WTC11 (cell line): ENCODE data around the gene C19orf53. TPM values are rescaled to one million over a fixed set of nuclear protein-coding genes. Genes with fewer than 3 reads are reported as not detected.

Experiments used
- ATAC-seq: fragments of 200-7000 bp; cut with Tn5 transposase; 2 replicates; pipeline ENCODE4 v1.10.0; 2021; ENCODE audit warnings: mild to moderate bottlenecking, moderate library complexity
- CTCF ChIA-PET: fragments of 300-600 bp; sonication (Branson Sonifier 250); formaldehyde crosslinking; loops from one replicate; lab custom pipeline; 2021; ENCODE audit warnings: antibody characterized with exemption; lab: Charles Lee
- POLR2A ChIA-PET: fragments of 350-600 bp; sonication (Branson Sonifier 250); formaldehyde crosslinking; loops from one replicate; lab custom pipeline; 2021; ENCODE audit warnings: antibody characterized with exemption; lab: Charles Lee
- DNase-seq: peaks from one replicate; pipeline ENCODE4 v3.0.0; 2021; ENCODE audit warnings: low spot score
- H3K27ac Mint-ChIP-seq: 2 replicates; pipeline ENCODE4 v1.8.0; 2021; ENCODE audit warnings: mixed read lengths
- H3K27me3 Mint-ChIP-seq: 2 replicates; pipeline ENCODE4 v1.8.0; 2021; ENCODE audit warnings: low read depth, mild to moderate bottlenecking, moderate library complexity, mixed read lengths
- H3K36me3 Mint-ChIP-seq: 2 replicates; pipeline ENCODE4 v1.8.0; 2021; ENCODE audit warnings: mixed read lengths
- H3K4me1 Mint-ChIP-seq: 2 replicates; pipeline ENCODE4 v1.8.0; 2022; ENCODE audit warnings: mixed read lengths
- H3K4me3 Mint-ChIP-seq: 2 replicates; pipeline ENCODE4 v1.8.0; 2021; ENCODE audit warnings: mild to moderate bottlenecking, moderate library complexity, mixed read lengths
- H3K9me3 Mint-ChIP-seq: 2 replicates; pipeline ENCODE4 v1.8.0; 2021; ENCODE audit warnings: mixed read lengths
- ATF1 ChIP-seq: sonication (generic); formaldehyde crosslinking; IDR thresholded peaks from 2 replicates; pipeline ENCODE4 v1.8.1; 2023; ENCODE audit warnings: mild to moderate bottlenecking, moderate library complexity, missing genetic modification reagents
- CREM ChIP-seq: sonication (generic); formaldehyde crosslinking; IDR thresholded peaks from 2 replicates; pipeline ENCODE4 v1.8.1; 2022; ENCODE audit warnings: mild to moderate bottlenecking, missing genetic modification reagents, moderate library complexity
- E2F4 ChIP-seq: sonication (generic); formaldehyde crosslinking; IDR thresholded peaks from 2 replicates; pipeline ENCODE4 v1.8.1; 2022; ENCODE audit warnings: low read depth, mild to moderate bottlenecking, moderate library complexity, missing genetic modification reagents, borderline replicate concordance
- EMX1 ChIP-seq: fragments of 250-450 bp; sonication (Bioruptor Pico); IDR thresholded peaks from 2 replicates; pipeline ENCODE4 v1.8.0; 2021; ENCODE audit warnings: mild to moderate bottlenecking
- FOXP1 ChIP-seq: sonication (generic); formaldehyde crosslinking; IDR thresholded peaks from 2 replicates; pipeline ENCODE4 v1.8.0; 2022; ENCODE audit warnings: missing genetic modification reagents, mild to moderate bottlenecking, moderate library complexity, borderline replicate concordance
- FOXP4 ChIP-seq: sonication (generic); formaldehyde crosslinking; IDR thresholded peaks from 2 replicates; pipeline ENCODE4 v1.8.0; 2022; ENCODE audit warnings: mild to moderate bottlenecking, missing genetic modification reagents
- IRF1 ChIP-seq: sonication (generic); formaldehyde crosslinking; IDR thresholded peaks from 2 replicates; pipeline ENCODE4 v1.8.0; 2023; ENCODE audit warnings: missing genetic modification reagents
- MYBL2 ChIP-seq: sonication (generic); formaldehyde crosslinking; IDR thresholded peaks from 2 replicates; pipeline ENCODE4 v1.8.1; 2023; ENCODE audit warnings: mild to moderate bottlenecking, moderate library complexity, missing genetic modification reagents
- PRDM15 ChIP-seq: sonication (generic); formaldehyde crosslinking; IDR thresholded peaks from 2 replicates; pipeline ENCODE4 v1.8.0; 2022; ENCODE audit warnings: missing genetic modification reagents
- SMAD3 ChIP-seq: sonication (generic); formaldehyde crosslinking; IDR thresholded peaks from 2 replicates; pipeline ENCODE4 v1.8.0; 2022; ENCODE audit warnings: missing genetic modification reagents, mild to moderate bottlenecking, borderline replicate concordance
- ZNF232 ChIP-seq: sonication (generic); formaldehyde crosslinking; IDR thresholded peaks from 2 replicates; pipeline ENCODE4 v1.8.0; 2022; ENCODE audit warnings: mild to moderate bottlenecking, missing genetic modification reagents
- total RNA-seq: library from RNA; stranded (reverse); gene quantifications from 3 replicates; pipeline ENCODE4 v1.2.3, GENCODE V29; 2021

C19orf53 gene
- total RNA-seq, 1 experiment from 2014 or later: 102 TPM

- Mint-ChIP-seq H3K4me3 (peak overlapping the region; percentile 77), H3K4me1 (peaks cover 7% of the 10 kb centered on the region), H3K27me3 (peaks cover 4% of the 10 kb centered on the region; the same call in 1 of the 2 replicates), H3K36me3 (peaks cover 19% of the 10 kb centered on the region), H3K9me3 (no peaks in the 10 kb centered on the region), H3K27ac (no peak overlapping the region)
- ATAC-seq (peak; percentile 60), DNase-seq (peak; percentile 32)
- POLR2A ChIA-PET: interaction anchor here (0.6 to 2.1 kb wide), 3 partner anchors 10 to 379 kb away, joined by 3 to 6 read pairs (median 3); partner anchors contain the start of gene C19orf53
- TF ChIP-seq FOXP1 (CRISPR knock-in tag): 0 out of 2 replicates have a peak, but pooled peaks have one; percentile 16
- TF ChIP-seq SMAD3: 0 out of 2 replicates have a peak, but pooled peaks have one; percentile 24
- TF ChIP-seq MYBL2: 0 out of 2 replicates have a peak, but pooled peaks have one; percentile 37
- 0 out of 2 replicates have a peak, but pooled peaks have one; percentile 29 for TF ChIP-seq E2F4 (CRISPR knock-in tag)
- TF ChIP-seq IRF1 (CRISPR knock-in tag): no peak
- TF ChIP-seq FOXP4 (CRISPR knock-in tag): no peak
- peak; percentile 82 for TF ChIP-seq PRDM15 (CRISPR knock-in tag)
- CTCF ChIA-PET: interaction anchor here (0.8 to 2.1 kb wide), 10 partner anchors 10 to 325 kb away, joined by 3 to 8 read pairs (median 4); partner anchors contain the start of gene C19orf53
These were observed 9.3 kb upstream of the C19orf53 start for GRCh38 chr19:13764821-13765394.

- H3K4me1 Mint-ChIP-seq: peaks cover 7% of the 10 kb centered on the region
- H3K4me3 Mint-ChIP-seq: peak overlapping the region; percentile 77
- H3K36me3 Mint-ChIP-seq: peaks cover 18% of the 10 kb centered on the region
- ChIA-PET CTCF (interaction anchor here (1.0 to 2.1 kb wide), 6 partner anchors 14 to 324 kb away, joined by 3 to 8 read pairs (median 6); a partner anchor contains a TSS), POLR2A (interaction anchor here (0.6 to 2.1 kb wide), 2 partner anchors 9 to 380 kb away, joined by 3 to 6 read pairs; partner anchors contain the start of gene C19orf53)
- H3K9me3 Mint-ChIP-seq: no peaks in the 10 kb centered on the region
- TF ChIP-seq ZNF232 (CRISPR knock-in tag): 0 out of 2 replicates have a peak, but pooled peaks have one; percentile 33
- no peak for TF ChIP-seq ATF1 (CRISPR knock-in tag)
- DNase-seq (no peak), ATAC-seq (peak; percentile 62)
- peaks cover 4% of the 10 kb centered on the region; the same call in 1 of the 2 replicates for H3K27me3 Mint-ChIP-seq
- H3K27ac Mint-ChIP-seq: peak overlapping the region; percentile 54
These were observed 8.7 kb upstream of the C19orf53 start for GRCh38 chr19:13765395-13766094.

GRCh38 chr19:13766095-13766481, 8.2 kb upstream of the C19orf53 start:
- Mint-ChIP-seq H3K4me1 (peaks cover 7% of the 10 kb centered on the region), H3K27me3 (peaks cover 4% of the 10 kb centered on the region; the same call in 1 of the 2 replicates), H3K27ac (no peak overlapping the region)
- TF ChIP-seq MYBL2 (no peak), CREM (CRISPR knock-in tag) (no peak), EMX1 (CRISPR knock-in tag) (no peak), ZNF232 (CRISPR knock-in tag) (0 out of 2 replicates have a peak, but pooled peaks have one; percentile 7)
- TF ChIP-seq, all 79 proteins: peak for 1
- DNase-seq (no peak), ATAC-seq (no peak)
- Mint-ChIP-seq H3K4me3 (peak overlapping the region; percentile 77; the same call in 1 of the 2 replicates), H3K9me3 (no peaks in the 10 kb centered on the region), H3K36me3 (peaks cover 16% of the 10 kb centered on the region)
- ChIA-PET CTCF (interaction anchor here (1.2 to 2.1 kb wide), 2 partner anchors 15 to 18 kb away, joined by 6 to 8 read pairs; a partner anchor contains a TSS), POLR2A (interaction anchor here (2.1 kb wide), 1 partner anchor 8 kb away, joined by 6 read pairs; the partner anchor contains the start of gene C19orf53)
